ENCODE data around the gene SNX13.
A peak's percentile ranks its signal among the peaks of the same experiment; 100 is the strongest.

The SNX13 gene

GRCh38 chr7:17946591-17946990 is 6.3 kb upstream of the SNX13 start:
- DNase-seq = no peak

- DNase-seq = no peak
Measured at GRCh38 chr7:17944720-17945119, 4.4 kb upstream of the SNX13 start.

- no peak for DNase-seq
Measured at GRCh38 chr7:17943006-17943405, 2.7 kb upstream of the SNX13 start.

- DNase-seq = no peak
Measured at GRCh38 chr7:17942231-17942630, 1.9 kb upstream of the SNX13 start.

- DNase-seq = no peak
Measured at GRCh38 chr7:17940951-17941431, 697 bp upstream of the SNX13 start.

GRCh38 chr7:17939606-17940301 is 540 bp downstream of the SNX13 start:
- DNase-seq = peak; percentile 36

GRCh38 chr7:17939211-17939605 is 1.1 kb downstream of the SNX13 start:
- DNase-seq = no peak

GRCh38 chr7:17937506-17938120 is 2.7 kb downstream of the SNX13 start:
- no peak for DNase-seq

GRCh38 chr7:17936321-17936720 is 4.0 kb downstream of the SNX13 start:
- no peak for DNase-seq

- DNase-seq = no peak
Measured at GRCh38 chr7:17934612-17935240, 5.6 kb downstream of the SNX13 start.

GRCh38 chr7:17934094-17934493 is 6.2 kb downstream of the SNX13 start:
- DNase-seq = no peak

GRCh38 chr7:17932770-17933169 is 7.5 kb downstream of the SNX13 start:
- no peak for DNase-seq

GRCh38 chr7:17931069-17931468 is 9.2 kb downstream of the SNX13 start:
- no peak for DNase-seq

GRCh38 chr7:17930546-17930945 is 9.7 kb downstream of the SNX13 start:
- DNase-seq = no peak

GRCh38 chr7:17929647-17930395 is 10.5 kb downstream of the SNX13 start:
- no peak for DNase-seq

GRCh38 chr7:17928055-17928454 is 12.2 kb downstream of the SNX13 start:
- no peak for DNase-seq

- DNase-seq = no peak
Measured at GRCh38 chr7:17921857-17922416, 18.4 kb downstream of the SNX13 start.

- DNase-seq = no peak
Measured at GRCh38 chr7:17917842-17918241, 22.5 kb downstream of the SNX13 start.

- DNase-seq = no peak
Measured at GRCh38 chr7:17916786-17917185, 23.5 kb downstream of the SNX13 start.

GRCh38 chr7:17915796-17916195 is 24.5 kb downstream of the SNX13 start:
- DNase-seq = no peak

GRCh38 chr7:17915168-17915567 is 25.1 kb downstream of the SNX13 start:
- no peak for DNase-seq

- DNase-seq = no peak
Measured at GRCh38 chr7:17913250-17913649, 27.0 kb downstream of the SNX13 start.

Data from stimulated activated CD4-positive, alpha-beta T cell treated with anti-CD3 and anti-CD28 coated beads, Interleukin-12 subunit alpha, Interleukin-12 subunit beta, amount 100 ng/mL, for 4 hours (primary cell).